GM20000 (cell line): ENCODE results near the gene CACNA2D2.

Experiments used
- DNase-seq: peaks from one replicate; pipeline ENCODE4 v3.0.0; 2012; ENCODE audit warnings: low spot score
- TF ChIP-seq, protein P1 (sequence below): IDR thresholded peaks from 2 replicates; pipeline ENCODE4 v1.5.1; 2012; ENCODE audit warnings: mild to moderate bottlenecking, control low read depth; ENCODE audit errors: extremely low read depth, missing control alignments

Gene CACNA2D2

DNA sequence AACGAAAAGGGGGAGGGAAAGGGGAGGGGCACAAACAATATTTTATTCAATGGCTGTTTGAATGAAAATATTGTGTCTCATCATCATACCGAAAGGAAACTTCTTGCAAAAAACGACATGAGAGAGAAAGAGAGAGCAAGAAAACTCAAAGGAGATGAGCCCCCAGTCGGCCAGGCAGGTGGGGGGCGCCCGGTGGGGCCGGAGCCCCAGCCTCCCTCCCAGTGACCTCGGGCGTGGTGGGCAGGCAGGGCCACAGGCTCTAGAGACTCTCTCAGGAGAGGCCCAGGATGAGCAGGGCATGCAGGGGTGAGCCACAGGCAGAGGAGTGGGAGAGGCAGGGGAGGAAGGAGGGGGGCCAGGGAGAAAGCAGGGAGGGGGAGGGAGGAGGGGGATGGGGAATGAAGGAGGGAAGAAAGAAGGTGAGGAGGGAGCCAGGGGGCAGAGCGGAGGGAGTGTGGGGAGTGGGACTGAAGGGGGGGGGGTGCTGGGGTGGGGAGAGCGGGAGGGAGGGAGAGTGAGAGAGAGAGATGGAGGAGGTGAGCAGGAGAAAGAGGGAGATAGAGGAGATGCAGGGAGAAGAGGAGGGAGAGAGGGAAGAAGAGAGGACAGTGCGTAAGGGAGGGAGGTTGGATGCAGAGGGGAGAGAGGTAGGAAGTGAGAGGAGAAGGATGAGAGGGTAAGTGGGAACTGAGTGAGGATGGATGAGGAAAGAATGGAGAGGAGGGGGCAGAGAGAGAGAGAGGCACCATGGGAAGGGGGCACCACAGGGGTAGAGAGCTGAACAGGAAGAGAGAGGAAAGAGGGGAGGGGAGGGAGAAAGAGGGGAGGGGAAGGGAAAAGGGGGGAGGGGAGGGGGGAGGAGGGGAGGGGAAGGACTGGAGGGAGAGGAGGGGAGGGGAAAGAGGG, 130.0 kb downstream of the CACNA2D2 start:
- no peak for DNase-seq
- TF ChIP-seq, protein P1, sequence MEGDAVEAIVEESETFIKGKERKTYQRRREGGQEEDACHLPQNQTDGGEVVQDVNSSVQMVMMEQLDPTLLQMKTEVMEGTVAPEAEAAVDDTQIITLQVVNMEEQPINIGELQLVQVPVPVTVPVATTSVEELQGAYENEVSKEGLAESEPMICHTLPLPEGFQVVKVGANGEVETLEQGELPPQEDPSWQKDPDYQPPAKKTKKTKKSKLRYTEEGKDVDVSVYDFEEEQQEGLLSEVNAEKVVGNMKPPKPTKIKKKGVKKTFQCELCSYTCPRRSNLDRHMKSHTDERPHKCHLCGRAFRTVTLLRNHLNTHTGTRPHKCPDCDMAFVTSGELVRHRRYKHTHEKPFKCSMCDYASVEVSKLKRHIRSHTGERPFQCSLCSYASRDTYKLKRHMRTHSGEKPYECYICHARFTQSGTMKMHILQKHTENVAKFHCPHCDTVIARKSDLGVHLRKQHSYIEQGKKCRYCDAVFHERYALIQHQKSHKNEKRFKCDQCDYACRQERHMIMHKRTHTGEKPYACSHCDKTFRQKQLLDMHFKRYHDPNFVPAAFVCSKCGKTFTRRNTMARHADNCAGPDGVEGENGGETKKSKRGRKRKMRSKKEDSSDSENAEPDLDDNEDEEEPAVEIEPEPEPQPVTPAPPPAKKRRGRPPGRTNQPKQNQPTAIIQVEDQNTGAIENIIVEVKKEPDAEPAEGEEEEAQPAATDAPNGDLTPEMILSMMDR = no peak

DNA sequence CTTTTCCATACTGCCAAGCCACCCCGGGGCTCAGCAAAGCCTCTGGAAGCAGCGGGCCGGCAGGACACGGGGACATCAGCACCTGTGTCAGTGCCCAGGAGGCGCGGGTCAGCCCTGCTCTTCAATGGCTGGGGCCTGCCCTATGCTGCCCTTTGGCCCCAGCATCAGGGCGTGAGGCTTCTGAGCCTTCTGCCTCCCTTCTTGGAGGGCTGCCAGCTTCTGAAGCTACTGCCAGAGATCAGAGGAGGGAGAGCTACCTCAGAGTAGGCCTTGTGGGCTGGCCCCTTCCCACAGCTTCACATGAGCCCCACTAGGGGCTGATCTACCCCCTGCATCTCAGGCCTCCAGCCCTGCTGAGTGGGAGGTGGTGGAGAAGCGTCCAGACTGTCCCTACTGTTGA, 131.1 kb downstream of the CACNA2D2 start:
- TF ChIP-seq, protein P1 = no peak
- no peak for DNase-seq

DNA sequence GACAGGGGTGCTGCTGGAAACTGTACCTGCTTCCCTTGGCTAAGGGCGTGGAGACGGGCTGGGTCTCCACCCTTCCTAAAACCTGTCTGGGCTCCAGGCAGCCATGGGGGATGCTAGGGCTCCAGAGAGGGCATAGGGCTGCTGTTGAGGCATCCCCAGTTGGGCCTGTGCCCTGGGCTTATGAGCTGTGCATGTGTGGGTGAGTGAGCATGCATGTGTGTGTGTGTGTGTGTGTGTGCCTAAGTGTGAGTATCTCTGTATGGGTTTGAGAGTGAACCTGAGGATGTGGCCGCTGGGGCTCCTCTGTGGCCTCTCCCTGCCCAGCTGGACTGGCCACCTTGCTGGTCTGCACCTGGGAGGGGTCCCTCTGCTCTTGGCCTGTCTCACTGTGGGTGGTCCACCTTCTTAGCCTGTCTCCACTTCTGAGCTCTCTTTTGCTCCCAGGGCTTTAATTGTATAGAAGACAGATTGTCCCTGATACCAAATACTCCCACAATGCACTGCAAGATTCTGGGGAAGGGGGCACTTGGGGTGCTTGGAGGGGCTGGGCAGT, 132.2 kb downstream of the CACNA2D2 start:
- TF ChIP-seq, protein P1 = no peak
- no peak for DNase-seq

DNA sequence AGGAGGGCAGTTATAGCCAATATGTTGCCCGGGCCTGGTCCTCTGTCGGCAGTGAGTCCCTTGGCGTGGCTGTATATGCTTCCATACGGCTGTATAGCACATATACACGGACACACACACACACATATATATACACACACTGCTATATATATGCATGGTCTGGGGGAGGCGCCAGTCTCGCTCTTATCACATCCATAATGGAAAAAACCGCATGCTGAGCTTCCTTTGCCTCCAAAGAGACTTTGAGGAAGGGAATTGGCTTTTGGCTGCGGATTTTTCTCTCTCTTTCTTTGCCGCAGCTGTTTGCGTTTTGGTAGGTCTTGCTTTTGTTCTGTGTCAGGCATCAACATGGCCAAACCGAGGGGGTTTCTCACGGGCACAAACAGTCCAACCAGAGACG, 132.8 kb downstream of the CACNA2D2 start:
- DNase-seq = no peak

DNA sequence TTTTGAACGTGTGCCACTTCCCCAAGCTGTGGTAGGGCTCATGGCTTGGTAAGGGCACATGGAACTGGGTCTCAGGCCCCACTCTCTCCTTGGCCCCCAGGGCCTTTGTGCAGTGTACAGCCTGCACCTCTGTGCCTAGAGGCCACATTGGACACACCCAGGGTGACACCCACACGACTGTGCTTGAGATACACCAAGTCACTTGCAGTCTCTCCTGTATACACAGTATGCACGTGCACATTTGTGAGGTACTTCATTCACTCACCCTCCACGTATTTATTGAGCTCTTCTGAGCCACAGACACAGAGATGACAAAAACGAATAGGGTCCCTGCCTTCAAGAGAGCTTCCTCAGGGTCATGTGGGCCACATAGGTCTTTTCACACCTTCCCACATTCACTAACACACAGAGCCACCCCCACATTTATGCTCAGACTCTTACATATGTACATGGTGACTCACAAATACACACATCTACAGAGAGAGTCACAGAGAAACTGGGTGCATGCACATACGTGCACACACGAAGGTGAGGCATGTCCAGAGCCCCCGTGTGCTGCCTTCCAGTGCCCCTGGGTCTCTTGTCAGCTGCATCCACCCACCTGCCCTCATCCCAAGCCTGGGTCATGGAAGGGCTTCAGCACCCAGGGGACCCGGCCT, 134.3 kb downstream of the CACNA2D2 start:
- DNase-seq = no peak
- TF ChIP-seq, protein P1 = no peak

More for the DNA sequence above, 132.8 kb downstream of the CACNA2D2 start:
- TF ChIP-seq, protein P1 = no peak

DNA sequence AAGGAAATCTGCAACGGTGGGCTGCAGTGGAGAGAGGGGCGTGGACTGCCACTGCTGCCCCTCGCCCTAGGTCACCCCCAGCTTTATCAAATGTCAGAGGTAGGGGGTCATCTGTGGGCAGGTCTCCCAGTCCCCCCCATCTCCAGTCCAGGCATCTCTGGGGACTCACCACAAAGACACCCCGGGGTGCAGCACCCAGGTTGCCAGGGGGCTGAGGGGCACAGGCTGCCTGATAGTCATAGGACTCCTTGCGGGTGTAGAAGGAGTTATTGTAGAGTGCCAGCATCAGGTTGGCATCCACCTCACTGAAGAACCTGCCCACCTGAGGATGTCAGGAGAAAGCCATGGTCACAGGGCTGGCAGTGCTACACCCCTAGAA, 137.6 kb downstream of the CACNA2D2 start:
- TF ChIP-seq, protein P1 = no peak
- DNase-seq = no peak
